GM19238 (cell line): ENCODE data around the gene SRBD1.

Experiments used
- DNase-seq: peaks from one replicate; pipeline ENCODE4 v3.0.0; 2011; ENCODE audit warnings: low spot score; ENCODE audit not compliant: insufficient read length

The SRBD1 gene

GRCh38 chr2:45379399-45380087, 231.5 kb downstream of the SRBD1 start:
- no peak for DNase-seq

DNA sequence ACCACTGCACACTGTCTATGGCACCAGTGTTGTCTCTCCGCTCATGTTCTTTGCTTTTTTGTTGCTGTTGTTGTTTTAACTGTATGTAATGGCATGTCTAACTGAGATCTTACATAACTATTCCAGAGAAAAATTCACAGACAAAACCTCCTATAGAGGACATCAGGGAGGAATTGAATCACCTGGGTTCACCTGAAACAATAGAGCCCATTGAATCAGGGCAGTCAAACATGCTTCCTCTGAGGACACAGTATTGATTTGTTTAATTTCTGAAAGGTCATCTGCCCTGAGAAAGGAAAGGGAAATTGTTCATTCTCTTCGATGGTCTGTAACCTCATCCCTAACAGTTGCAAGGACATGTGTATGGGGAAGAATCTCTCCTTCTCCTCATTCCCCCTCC, 237.5 kb downstream of the SRBD1 start:
- no peak for DNase-seq

DNA sequence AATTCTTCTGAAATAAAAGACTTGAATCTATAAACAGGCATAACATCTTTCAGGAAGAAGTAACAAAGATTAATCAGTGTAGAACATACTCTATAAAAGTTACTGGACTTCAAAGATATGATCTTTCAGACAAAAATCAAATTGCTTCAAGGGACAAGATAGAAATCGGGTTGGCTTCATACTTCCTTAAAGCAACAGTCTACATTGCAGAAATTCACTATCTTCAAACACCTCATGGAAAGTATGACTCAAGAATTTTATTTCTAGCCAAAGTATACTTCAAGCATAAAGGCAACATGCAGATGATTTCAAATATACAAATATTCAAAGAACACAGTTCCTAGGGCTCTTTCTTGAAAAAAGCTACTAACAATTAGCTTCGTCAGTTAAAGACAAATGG, 240.7 kb downstream of the SRBD1 start:
- no peak for DNase-seq

DNA sequence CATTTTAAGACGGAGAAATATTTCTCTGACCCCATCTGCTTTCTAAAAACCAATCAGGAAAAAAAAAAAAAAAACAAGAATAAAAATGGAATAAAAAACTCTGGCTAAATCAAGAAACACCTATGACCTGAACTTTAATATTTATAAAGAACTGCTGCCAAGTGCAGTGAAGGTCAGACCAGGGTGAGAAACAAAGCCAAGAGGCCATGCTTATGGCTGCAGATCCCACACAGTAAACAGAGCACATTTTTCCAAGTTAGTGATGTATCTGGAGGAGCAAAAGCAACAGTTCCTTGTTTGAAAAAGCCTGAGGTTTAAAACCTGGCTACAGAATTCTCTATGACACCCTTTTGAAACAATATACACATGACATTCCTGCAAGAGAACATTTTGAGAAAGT, 242.3 kb downstream of the SRBD1 start:
- DNase-seq: no peak

GRCh38 chr2:45361666-45362065, 249.4 kb downstream of the SRBD1 start:
- DNase-seq: no peak

GRCh38 chr2:45354776-45355175, 256.3 kb downstream of the SRBD1 start:
- no peak for DNase-seq

GRCh38 chr2:45353879-45354278, 257.2 kb downstream of the SRBD1 start:
- DNase-seq: no peak

DNA sequence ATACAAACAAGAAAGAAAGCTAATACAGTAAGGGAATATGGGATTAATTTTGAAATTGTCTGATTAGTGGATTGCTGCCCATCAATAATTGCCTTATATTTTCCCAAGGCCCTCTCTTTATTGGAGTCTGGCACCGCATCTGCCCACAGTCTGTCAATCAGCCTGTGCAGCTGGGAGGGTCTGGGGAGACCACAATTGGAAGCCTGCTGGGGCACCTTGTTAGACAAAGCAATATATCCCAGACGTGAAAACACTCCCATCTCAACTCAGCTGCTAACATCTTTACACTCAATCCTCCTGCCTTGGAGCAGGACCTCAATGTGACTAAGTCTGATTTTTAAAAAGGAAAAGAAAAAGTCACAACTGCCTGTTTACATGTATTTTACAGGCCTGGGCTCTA, 258.6 kb downstream of the SRBD1 start:
- DNase-seq: no peak

DNA sequence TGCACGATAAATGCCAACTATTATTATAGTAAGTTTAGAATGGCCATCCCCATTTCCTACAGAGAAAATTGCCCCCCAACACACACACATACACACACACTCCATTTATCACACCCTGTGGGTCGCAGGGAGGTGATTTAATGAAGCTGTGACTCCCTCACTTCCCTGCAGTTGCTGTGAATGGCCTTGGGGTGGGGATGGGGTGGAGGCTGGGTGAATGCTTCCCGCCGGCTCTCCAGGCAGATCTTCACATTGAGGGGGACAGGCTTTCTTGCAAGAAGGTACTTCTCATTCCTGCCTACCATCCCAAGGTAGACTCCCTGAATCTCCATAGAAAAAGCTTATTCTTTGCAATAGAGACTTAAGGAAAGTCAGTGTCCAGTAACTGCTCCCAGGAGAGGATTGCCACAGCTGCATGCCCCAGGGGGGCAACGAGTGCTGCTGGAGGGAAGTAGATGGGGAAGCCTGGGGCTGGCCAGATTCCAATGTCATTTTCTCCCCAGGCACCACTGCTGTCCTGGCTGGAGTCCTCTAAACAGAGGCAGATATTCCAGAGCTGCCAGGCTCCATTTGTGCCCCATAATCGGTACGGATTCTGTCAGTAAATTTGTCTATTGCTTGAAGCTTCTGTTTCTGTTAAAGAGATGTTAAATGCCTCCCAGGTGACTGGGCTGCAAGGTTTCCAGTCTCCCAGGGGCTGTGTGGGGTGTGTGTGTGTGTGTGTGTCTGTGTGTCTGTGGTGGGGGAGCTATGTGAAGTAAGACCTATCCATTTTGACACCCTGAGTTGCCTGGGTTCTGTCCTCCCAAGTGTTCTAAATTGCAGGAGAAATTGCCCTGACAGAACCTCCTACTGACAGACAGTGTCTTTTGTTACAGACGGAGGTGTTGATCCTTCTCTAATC, 265.5 kb downstream of the SRBD1 start:
- no peak for DNase-seq

DNA sequence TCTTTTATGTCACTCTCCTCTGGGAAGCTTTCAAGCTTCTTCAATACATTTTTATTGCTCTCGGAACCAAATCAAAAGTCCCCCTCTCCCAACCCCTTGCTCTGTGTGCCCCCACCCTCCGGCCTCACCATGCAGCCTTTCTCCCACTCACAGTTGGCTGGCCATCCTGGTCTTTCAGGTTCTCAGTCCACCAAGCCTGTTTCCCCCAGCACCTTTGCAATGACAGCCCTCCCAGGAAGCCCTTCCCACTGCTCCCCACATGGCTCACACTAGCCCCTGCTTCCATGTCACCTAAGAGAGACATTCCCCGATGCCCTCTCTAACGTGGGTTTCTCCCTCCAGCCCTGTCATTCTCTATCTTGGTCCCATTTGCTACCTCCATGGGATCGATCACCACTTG, 266.6 kb downstream of the SRBD1 start:
- DNase-seq: no peak

DNA sequence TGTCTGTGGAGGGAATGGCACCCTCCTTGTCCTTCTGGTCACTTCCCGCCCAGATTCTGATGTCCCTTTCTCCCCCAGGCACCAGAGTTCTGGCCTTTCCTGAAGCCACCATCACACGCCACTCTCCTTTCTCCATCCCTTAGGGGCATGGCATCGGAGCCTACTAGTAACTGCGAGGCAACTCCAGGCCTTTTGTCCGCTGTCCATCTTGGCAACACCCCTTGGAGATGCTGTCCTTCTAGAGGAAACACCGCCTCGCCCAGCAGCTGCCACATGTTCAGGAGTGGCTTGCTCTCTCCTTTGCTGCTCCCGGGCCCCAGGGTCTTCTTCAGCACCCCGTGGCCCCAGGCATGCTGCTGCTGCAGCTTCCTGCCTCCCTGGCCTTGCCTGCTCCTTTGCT, 267.0 kb downstream of the SRBD1 start:
- DNase-seq: no peak

- DNase-seq: no peak
Observed at GRCh38 chr2:45343251-45344017, 267.6 kb downstream of the SRBD1 start.

GRCh38 chr2:45340318-45340717, 270.7 kb downstream of the SRBD1 start:
- DNase-seq: no peak

DNA sequence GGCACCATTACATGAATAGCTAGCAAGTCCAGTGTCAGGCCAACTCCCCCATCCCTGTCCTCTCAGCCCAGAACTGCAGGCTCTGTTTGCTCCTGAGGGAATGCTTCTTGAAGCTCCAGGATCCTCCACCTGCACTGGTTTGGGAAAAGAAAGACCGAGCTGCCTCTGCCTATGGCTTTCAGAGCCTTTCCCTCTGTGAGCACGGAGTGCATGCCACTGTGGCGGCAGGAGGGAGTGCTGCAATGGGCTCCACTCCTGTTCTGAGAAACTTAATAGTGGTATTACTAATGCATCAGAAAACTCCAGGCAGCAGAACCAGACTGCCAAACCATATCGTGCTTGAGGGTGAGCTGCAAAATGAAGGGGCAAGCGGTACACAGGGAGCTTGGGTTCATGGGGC, 271.8 kb downstream of the SRBD1 start:
- DNase-seq: no peak
